OCI-LY7 (cell line): ENCODE data around the gene HDAC9.

ENCODE experiments used
- EZH2phosphoT487 ChIP-seq: fragments of 200-600 bp; sonication (generic); IDR thresholded peaks from 2 replicates; pipeline ENCODE4 v1.6.1; 2018; ENCODE audit warnings: low read depth, borderline replicate concordance, mild to moderate bottlenecking, mixed run types, antibody characterized with exemption, low read length, moderate library complexity, mixed read lengths
- TF ChIP-seq, protein P1 (sequence below): fragments of 200-600 bp; sonication (generic); conservative IDR thresholded peaks from 2 replicates; pipeline ENCODE4 v1.5.1; 2014; ENCODE audit warnings: mild to moderate bottlenecking, antibody characterized with exemption, low read length, moderate library complexity, mixed read lengths

DNA sequence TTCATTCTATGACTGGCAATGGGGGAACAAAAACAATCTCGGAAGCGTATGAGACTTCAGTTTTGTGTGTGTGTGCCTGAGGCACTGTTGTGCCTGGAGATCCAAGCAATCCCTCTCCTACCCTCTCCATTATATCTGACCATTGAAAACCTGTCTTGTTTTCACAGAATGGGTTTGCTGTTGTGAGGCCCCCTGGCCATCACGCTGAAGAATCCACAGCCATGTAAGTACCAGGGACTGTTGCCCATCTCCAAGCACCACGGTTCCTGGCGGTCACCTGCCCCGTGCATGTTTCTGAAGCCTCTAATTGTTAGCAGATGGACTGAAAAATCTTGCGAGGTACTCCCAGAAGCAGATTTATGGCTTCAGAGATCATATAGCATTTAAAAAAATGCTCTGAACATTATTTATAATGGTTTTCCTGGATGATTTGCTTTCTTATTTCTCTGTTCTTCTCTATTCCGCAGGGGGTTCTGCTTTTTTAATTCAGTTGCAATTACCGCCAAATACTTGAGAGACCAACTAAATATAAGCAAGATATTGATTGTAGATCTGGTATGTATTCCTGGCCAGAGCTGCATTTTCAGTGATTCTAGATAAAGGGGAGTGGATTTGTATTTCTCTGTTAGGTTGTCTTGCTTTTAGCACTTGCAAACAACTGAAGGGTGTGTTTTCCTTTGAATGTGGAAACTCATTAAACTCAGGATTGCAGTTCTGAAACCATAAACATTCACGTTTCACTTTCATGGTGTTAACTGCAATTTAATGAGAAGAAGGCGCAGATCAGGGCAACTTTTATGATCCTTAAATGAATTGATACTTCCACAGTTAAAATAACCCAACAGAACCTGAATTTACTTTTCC lies 333.7 kb downstream of the HDAC9 start:
- TF ChIP-seq, protein P1, sequence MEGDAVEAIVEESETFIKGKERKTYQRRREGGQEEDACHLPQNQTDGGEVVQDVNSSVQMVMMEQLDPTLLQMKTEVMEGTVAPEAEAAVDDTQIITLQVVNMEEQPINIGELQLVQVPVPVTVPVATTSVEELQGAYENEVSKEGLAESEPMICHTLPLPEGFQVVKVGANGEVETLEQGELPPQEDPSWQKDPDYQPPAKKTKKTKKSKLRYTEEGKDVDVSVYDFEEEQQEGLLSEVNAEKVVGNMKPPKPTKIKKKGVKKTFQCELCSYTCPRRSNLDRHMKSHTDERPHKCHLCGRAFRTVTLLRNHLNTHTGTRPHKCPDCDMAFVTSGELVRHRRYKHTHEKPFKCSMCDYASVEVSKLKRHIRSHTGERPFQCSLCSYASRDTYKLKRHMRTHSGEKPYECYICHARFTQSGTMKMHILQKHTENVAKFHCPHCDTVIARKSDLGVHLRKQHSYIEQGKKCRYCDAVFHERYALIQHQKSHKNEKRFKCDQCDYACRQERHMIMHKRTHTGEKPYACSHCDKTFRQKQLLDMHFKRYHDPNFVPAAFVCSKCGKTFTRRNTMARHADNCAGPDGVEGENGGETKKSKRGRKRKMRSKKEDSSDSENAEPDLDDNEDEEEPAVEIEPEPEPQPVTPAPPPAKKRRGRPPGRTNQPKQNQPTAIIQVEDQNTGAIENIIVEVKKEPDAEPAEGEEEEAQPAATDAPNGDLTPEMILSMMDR: no peak
- no peak for TF ChIP-seq EZH2phosphoT487
